ENCODE data around the gene CALCOCO1. TPM values are rescaled to one million over a fixed set of nuclear protein-coding genes. Genes with fewer than 3 reads are reported as not detected.

CALCOCO1 gene
- total RNA-seq, 1 donor from 2014 or later: 101 TPM

GRCh38 chr12:53717319-53717718 is 9.9 kb downstream of the CALCOCO1 start:
- no peaks in the 10 kb centered on the region for H3K9me3 Mint-ChIP-seq (ENCODE audit: low read depth)
- no peak overlapping the region for H3K27ac Mint-ChIP-seq
- no peaks in the 10 kb centered on the region for H3K27me3 Mint-ChIP-seq
- TF ChIP-seq CTCF (IDR thresholded peaks at IDR 0.05; ENCODE audit: unreplicated experiment): no peak
- peaks cover 23% of the 10 kb centered on the region for H3K36me3 Mint-ChIP-seq (ENCODE audit: insufficient read depth)
- no peak overlapping the region for H3K4me3 Mint-ChIP-seq (ENCODE audit: low read depth)
- no peaks in the 10 kb centered on the region for H3K4me1 Mint-ChIP-seq (ENCODE audit: low read depth)
- no peak for DNase-seq (ENCODE audit: low spot score, unreplicated experiment)

- H3K9me3 Mint-ChIP-seq (ENCODE audit: low read depth): no peaks in the 10 kb centered on the region
- no peak for TF ChIP-seq CTCF (IDR thresholded peaks at IDR 0.05; ENCODE audit: unreplicated experiment)
- H3K27me3 Mint-ChIP-seq: peaks cover 3% of the 10 kb centered on the region
- no peak overlapping the region for H3K27ac Mint-ChIP-seq
- no peaks in the 10 kb centered on the region for H3K4me1 Mint-ChIP-seq (ENCODE audit: low read depth)
- H3K36me3 Mint-ChIP-seq (ENCODE audit: insufficient read depth): peaks cover 15% of the 10 kb centered on the region
- no peak overlapping the region for H3K4me3 Mint-ChIP-seq (ENCODE audit: low read depth)
- no peak for DNase-seq (ENCODE audit: low spot score, unreplicated experiment)
Observed at GRCh38 chr12:53714004-53714403, 13.2 kb downstream of the CALCOCO1 start.

- H3K36me3 Mint-ChIP-seq (ENCODE audit: insufficient read depth): peaks cover 15% of the 10 kb centered on the region
- no peaks in the 10 kb centered on the region for H3K4me1 Mint-ChIP-seq (ENCODE audit: low read depth)
- no peaks in the 10 kb centered on the region for H3K9me3 Mint-ChIP-seq (ENCODE audit: low read depth)
- peaks cover 8% of the 10 kb centered on the region for H3K27me3 Mint-ChIP-seq
- H3K27ac Mint-ChIP-seq: no peak overlapping the region
- no peak overlapping the region for H3K4me3 Mint-ChIP-seq (ENCODE audit: low read depth)
- TF ChIP-seq CTCF (IDR thresholded peaks at IDR 0.05; ENCODE audit: unreplicated experiment): no peak
- no peak for DNase-seq (ENCODE audit: low spot score, unreplicated experiment)
Observed at GRCh38 chr12:53713516-53713915, 13.7 kb downstream of the CALCOCO1 start.

- peaks cover 15% of the 10 kb centered on the region for H3K36me3 Mint-ChIP-seq (ENCODE audit: insufficient read depth)
Observed at GRCh38 chr12:53712059-53712643, 15.1 kb downstream of the CALCOCO1 start.

GRCh38 chr12:53710091-53710490 is 17.2 kb downstream of the CALCOCO1 start:
- no peaks in the 10 kb centered on the region for H3K9me3 Mint-ChIP-seq (ENCODE audit: low read depth)
- peaks cover 8% of the 10 kb centered on the region for H3K36me3 Mint-ChIP-seq (ENCODE audit: insufficient read depth)
- no peak for DNase-seq (ENCODE audit: low spot score, unreplicated experiment)
- no peak overlapping the region for H3K27ac Mint-ChIP-seq
- peaks cover 27% of the 10 kb centered on the region for H3K27me3 Mint-ChIP-seq
- no peak overlapping the region for H3K4me3 Mint-ChIP-seq (ENCODE audit: low read depth)
- no peak for TF ChIP-seq CTCF (IDR thresholded peaks at IDR 0.05; ENCODE audit: unreplicated experiment)
- no peaks in the 10 kb centered on the region for H3K4me1 Mint-ChIP-seq (ENCODE audit: low read depth)

More at GRCh38 chr12:53712059-53712643, 15.1 kb downstream of the CALCOCO1 start:
- no peaks in the 10 kb centered on the region for H3K4me1 Mint-ChIP-seq (ENCODE audit: low read depth)
- no peak overlapping the region for H3K27ac Mint-ChIP-seq
- H3K27me3 Mint-ChIP-seq: peaks cover 14% of the 10 kb centered on the region
- TF ChIP-seq CTCF (IDR thresholded peaks at IDR 0.05; ENCODE audit: unreplicated experiment): no peak
- no peak overlapping the region for H3K4me3 Mint-ChIP-seq (ENCODE audit: low read depth)
- no peaks in the 10 kb centered on the region for H3K9me3 Mint-ChIP-seq (ENCODE audit: low read depth)
- no peak for DNase-seq (ENCODE audit: low spot score, unreplicated experiment)
